DOHH2 (cell line): ENCODE data around the gene BTG2.

Experiments
- H3F3A ChIP-seq: fragments of 200-600 bp; sonication (generic), shearing (Covaris generic); 2 replicates; pipeline ENCODE4 v1.6.0; 2016; ENCODE audit warnings: antibody characterized with exemption, mild to moderate bottlenecking; ENCODE audit not compliant: control insufficient read depth, insufficient read depth
- H3K27ac ChIP-seq: fragments of 200-600 bp; sonication (generic); 2 replicates; pipeline ENCODE4 v1.5.1; 2014; ENCODE audit warnings: low read depth, mild to moderate bottlenecking, low read length, moderate library complexity
- H3K27me3 ChIP-seq: fragments of 200-600 bp; sonication (generic); 2 replicates; pipeline ENCODE4 v1.6.1; 2014; ENCODE audit warnings: mild to moderate bottlenecking, low read length, mixed read lengths; ENCODE audit not compliant: control insufficient read depth
- H3K36me3 ChIP-seq: fragments of 200-600 bp; sonication (generic); 2 replicates; pipeline ENCODE4 v1.6.1; 2014; ENCODE audit warnings: mild to moderate bottlenecking, low read length, moderate library complexity, mixed read lengths; ENCODE audit not compliant: control insufficient read depth
- H3K4me1 ChIP-seq: fragments of 200-600 bp; sonication (generic); 2 replicates; pipeline ENCODE4 v1.6.1; 2014; ENCODE audit warnings: mild to moderate bottlenecking, low read length, mixed read lengths; ENCODE audit not compliant: control insufficient read depth
- H3K4me2 ChIP-seq: fragments of 200-600 bp; sonication (generic); 2 replicates; pipeline ENCODE4 v1.6.0; 2014; ENCODE audit warnings: mild to moderate bottlenecking, low read length, moderate library complexity
- H3K4me3 ChIP-seq: fragments of 200-600 bp; sonication (generic); 2 replicates; pipeline ENCODE4 v1.5.1; 2014; ENCODE audit warnings: mild to moderate bottlenecking, low read length, mixed read lengths
- H3K79me2 ChIP-seq: fragments of 200-600 bp; sonication (generic); 2 replicates; pipeline ENCODE4 v1.6.1; 2014; ENCODE audit warnings: mild to moderate bottlenecking, low read length, mixed read lengths; ENCODE audit not compliant: control insufficient read depth
- H3K9me2 ChIP-seq: fragments of 200-600 bp; sonication (generic); replicated peaks from 2 replicates; pipeline ENCODE4 v1.6.1; 2014; ENCODE audit warnings: mild to moderate bottlenecking, low read length, mixed read lengths; ENCODE audit not compliant: control insufficient read depth
- H3K9me3 ChIP-seq: fragments of 200-600 bp; sonication (generic); 2 replicates; pipeline ENCODE4 v1.6.1; 2014; ENCODE audit warnings: antibody characterized with exemption, low read length, mixed read lengths; ENCODE audit not compliant: control insufficient read depth, insufficient read depth
- H4K20me1 ChIP-seq: fragments of 200-600 bp; sonication (generic); 2 replicates; pipeline ENCODE4 v1.6.0; 2014; ENCODE audit warnings: low read depth, mild to moderate bottlenecking, antibody characterized with exemption, low read length, moderate library complexity; ENCODE audit not compliant: control insufficient read depth, insufficient read depth
- EZH2phosphoT487 ChIP-seq: fragments of 200-600 bp; sonication (generic); IDR thresholded peaks from 2 replicates; pipeline ENCODE4 v1.6.1; 2017; ENCODE audit warnings: borderline replicate concordance, mild to moderate bottlenecking, antibody characterized with exemption, low read length, moderate library complexity, mixed read lengths
- TF ChIP-seq, protein P1 (sequence below): fragments of 200-600 bp; sonication (generic); IDR thresholded peaks from one replicate; pipeline ENCODE4 v1.5.1; 2014; ENCODE audit warnings: antibody characterized with exemption, mild to moderate bottlenecking, low read depth, low read length; ENCODE audit not compliant: poor library complexity, severe bottlenecking

BTG2 gene

DNA sequence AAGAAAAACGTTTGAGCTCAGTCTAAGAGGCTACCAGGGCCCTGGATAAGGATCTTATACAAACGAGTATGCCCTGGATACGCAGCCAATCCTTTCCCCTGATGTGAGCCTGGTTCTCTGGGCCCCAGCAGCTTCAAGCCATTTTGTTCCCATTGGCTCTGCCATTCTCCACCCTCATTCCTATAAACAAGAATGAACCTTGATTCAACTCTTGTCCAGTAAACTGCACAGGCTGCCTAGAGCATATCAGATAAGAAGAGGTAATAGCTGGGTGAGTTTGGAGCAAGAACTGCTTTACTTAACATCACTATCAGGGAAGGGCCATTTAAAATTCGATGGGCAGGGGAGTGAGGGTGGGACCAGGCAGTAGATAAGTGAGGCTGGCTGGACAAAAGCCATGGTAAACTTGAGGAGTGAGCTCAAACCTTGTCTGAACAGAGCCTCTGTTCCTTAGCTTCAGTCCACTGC lies 11.3 kb downstream of the BTG2 start:
- TF ChIP-seq EZH2phosphoT487: no peak
- TF ChIP-seq, protein P1, sequence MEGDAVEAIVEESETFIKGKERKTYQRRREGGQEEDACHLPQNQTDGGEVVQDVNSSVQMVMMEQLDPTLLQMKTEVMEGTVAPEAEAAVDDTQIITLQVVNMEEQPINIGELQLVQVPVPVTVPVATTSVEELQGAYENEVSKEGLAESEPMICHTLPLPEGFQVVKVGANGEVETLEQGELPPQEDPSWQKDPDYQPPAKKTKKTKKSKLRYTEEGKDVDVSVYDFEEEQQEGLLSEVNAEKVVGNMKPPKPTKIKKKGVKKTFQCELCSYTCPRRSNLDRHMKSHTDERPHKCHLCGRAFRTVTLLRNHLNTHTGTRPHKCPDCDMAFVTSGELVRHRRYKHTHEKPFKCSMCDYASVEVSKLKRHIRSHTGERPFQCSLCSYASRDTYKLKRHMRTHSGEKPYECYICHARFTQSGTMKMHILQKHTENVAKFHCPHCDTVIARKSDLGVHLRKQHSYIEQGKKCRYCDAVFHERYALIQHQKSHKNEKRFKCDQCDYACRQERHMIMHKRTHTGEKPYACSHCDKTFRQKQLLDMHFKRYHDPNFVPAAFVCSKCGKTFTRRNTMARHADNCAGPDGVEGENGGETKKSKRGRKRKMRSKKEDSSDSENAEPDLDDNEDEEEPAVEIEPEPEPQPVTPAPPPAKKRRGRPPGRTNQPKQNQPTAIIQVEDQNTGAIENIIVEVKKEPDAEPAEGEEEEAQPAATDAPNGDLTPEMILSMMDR: no peak
- H3K4me1 ChIP-seq: peaks cover 57% of the 10 kb centered on the region
- peaks cover 38% of the 10 kb centered on the region for H3F3A ChIP-seq
- H3K4me3 ChIP-seq: no peak overlapping the region
- peaks cover 18% of the 10 kb centered on the region for H3K79me2 ChIP-seq
- H3K9me3 ChIP-seq: no peaks in the 10 kb centered on the region
- no peaks in the 10 kb centered on the region for H3K27me3 ChIP-seq
- no peak overlapping the region for H3K27ac ChIP-seq
- H4K20me1 ChIP-seq: no peaks in the 10 kb centered on the region
- no peaks in the 10 kb centered on the region for H3K9me2 ChIP-seq
- H3K36me3 ChIP-seq: peaks cover 14% of the 10 kb centered on the region
- H3K4me2 ChIP-seq: peak overlapping the region; percentile 0; the same call in 1 of the 2 replicates

DNA sequence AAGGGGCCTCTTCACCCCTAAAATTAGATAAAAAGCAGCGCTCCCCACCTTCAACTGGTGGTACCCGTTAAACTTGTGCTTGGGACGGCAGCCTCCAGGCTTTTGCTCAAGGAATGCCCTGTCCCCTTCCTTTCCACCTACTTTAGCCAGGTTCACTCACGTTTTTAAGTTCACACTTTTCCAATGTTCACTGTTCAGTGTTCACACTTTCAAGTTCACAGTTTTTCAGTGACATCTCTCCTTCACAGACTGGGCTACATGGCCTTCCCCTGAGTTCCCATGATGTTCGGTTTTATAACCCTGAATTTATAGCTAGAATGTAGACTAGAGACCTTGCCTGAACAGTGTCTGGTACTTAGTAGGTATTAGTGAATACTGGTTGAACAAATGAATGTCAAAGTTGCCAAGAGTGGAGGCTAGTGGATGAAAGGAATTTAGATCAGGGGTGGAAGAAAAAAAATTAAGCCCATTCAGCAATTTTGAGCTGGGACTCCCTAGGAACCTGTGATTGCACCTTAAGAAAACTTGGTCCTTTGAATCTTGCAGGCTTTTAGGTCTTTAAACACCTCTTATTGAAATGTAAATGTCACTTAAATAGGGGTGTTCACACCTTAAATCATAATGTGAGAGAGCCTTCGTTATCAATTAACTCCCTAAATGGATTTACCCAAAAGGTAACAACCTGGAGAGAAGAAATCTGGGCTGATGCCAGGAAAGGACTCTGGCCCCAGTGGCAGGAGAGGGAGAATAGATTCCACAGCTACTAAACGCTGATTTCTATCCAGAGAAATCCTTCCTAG lies 12.3 kb downstream of the BTG2 start:
- Histone ChIP-seq H3K36me3 (peaks cover 8% of the 10 kb centered on the region), H3K4me1 (peaks cover 64% of the 10 kb centered on the region), H3K9me2 (no peaks in the 10 kb centered on the region), H3K27ac (0 out of 2 replicates have a peak overlapping the region, but pooled peaks have one; percentile 1), H3K4me2 (no peak overlapping the region), H3K27me3 (no peaks in the 10 kb centered on the region), H4K20me1 (no peaks in the 10 kb centered on the region), H3K4me3 (no peak overlapping the region), H3K9me3 (no peaks in the 10 kb centered on the region), H3K79me2 (peaks cover 18% of the 10 kb centered on the region), H3F3A (peaks cover 43% of the 10 kb centered on the region)
- TF ChIP-seq, protein P1: no peak
- no peak for TF ChIP-seq EZH2phosphoT487

DNA sequence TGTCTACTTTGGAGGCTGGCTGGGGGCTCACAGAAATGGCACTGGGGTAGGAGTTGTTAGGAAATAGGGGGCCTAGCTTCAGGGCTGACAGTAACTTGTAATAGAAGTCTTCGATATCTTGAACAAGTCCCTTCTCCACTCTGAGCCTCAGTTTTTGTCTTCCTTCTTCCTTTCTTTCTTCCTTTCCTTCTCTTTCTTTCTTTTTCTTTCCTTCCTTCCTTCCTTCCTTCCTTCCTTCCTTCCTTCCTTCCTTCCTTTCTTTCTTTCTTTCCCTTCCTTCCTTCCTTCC lies 12.9 kb downstream of the BTG2 start:
- Histone ChIP-seq H3K9me2 (no peaks in the 10 kb centered on the region), H3K36me3 (peaks cover 7% of the 10 kb centered on the region), H3K4me1 (peaks cover 69% of the 10 kb centered on the region), H4K20me1 (no peaks in the 10 kb centered on the region), H3K9me3 (no peaks in the 10 kb centered on the region), H3K4me3 (no peak overlapping the region), H3F3A (peaks cover 42% of the 10 kb centered on the region), H3K4me2 (no peak overlapping the region), H3K27me3 (no peaks in the 10 kb centered on the region), H3K27ac (0 out of 2 replicates have a peak overlapping the region, but pooled peaks have one; percentile 1), H3K79me2 (peaks cover 18% of the 10 kb centered on the region)
- no peak for TF ChIP-seq EZH2phosphoT487
- TF ChIP-seq, protein P1: no peak
